Suprapubic skin (tissue), 4 donors: ENCODE results near the gene TNRC6B.
"Not testable (repeated sequence)": the region's sequence is repeated elsewhere in the genome, so short reads cannot be mapped to it uniquely, and the experiment has no call there.

Source experiments
- CTCF ChIP-seq, 2 donors: fragments of 200-600 bp in 1 of 2; fragments of 450-650 bp in 1 of 2; sonication (generic) in 1 of 2; IDR thresholded peaks; one replicate each; pipeline ENCODE4 v1.5.1; 2016 to 2019; ENCODE audit warnings: antibody characterized with exemption in 2 of 2, mild to moderate bottlenecking in 1 of 2, moderate library complexity in 1 of 2
- POLR2A ChIP-seq, 2 donors: fragments of 450-650 bp; IDR thresholded peaks; one replicate each; pipeline ENCODE4 v1.6.1; 2017; ENCODE audit warnings: antibody characterized with exemption in 2 of 2, mild to moderate bottlenecking in 2 of 2, moderate library complexity in 2 of 2
- POLR2AphosphoS5 ChIP-seq, 3 donors: sonication (generic); formaldehyde crosslinking; IDR thresholded peaks; one replicate each; pipeline ENCODE4 v1.6.1; 2017; ENCODE audit warnings: antibody characterized with exemption in 3 of 3

GRCh38 chr22:40311646-40312045, 133.9 kb downstream of the TNRC6B start:
- TF ChIP-seq CTCF, POLR2AphosphoS5, POLR2A (IDR thresholded peaks at IDR 0.05): not testable (repeated sequence)
